GM06990 (cell line): Measurements from ENCODE around the gene FER.

Experiments used
- DNase-seq: peaks from one replicate; pipeline ENCODE4 v3.0.0-alpha.2; 2011; ENCODE audit not compliant: insufficient read length; ENCODE audit errors: extremely low read depth
- H3K27me3 ChIP-seq: replicated peaks from 2 replicates; pipeline ENCODE4 v1.6.0; 2011; ENCODE audit warnings: low read length; ENCODE audit not compliant: control insufficient read depth, insufficient read depth
- H3K36me3 ChIP-seq: 2 replicates; pipeline ENCODE4 v1.5.1; 2011; ENCODE audit warnings: low read length; ENCODE audit not compliant: control insufficient read depth, insufficient read depth
- H3K4me3 ChIP-seq: replicated peaks from 2 replicates; pipeline ENCODE4 v1.5.1; 2011; ENCODE audit warnings: low read depth, mild to moderate bottlenecking, control low read depth, low read length
- TF ChIP-seq, protein P1 (sequence below): IDR thresholded peaks from 2 replicates; pipeline ENCODE4 v1.5.1; 2011; ENCODE audit warnings: low read length, control low read depth, mild to moderate bottlenecking, inconsistent platforms; ENCODE audit not compliant: insufficient read depth, poor library complexity, severe bottlenecking

The FER gene

DNA sequence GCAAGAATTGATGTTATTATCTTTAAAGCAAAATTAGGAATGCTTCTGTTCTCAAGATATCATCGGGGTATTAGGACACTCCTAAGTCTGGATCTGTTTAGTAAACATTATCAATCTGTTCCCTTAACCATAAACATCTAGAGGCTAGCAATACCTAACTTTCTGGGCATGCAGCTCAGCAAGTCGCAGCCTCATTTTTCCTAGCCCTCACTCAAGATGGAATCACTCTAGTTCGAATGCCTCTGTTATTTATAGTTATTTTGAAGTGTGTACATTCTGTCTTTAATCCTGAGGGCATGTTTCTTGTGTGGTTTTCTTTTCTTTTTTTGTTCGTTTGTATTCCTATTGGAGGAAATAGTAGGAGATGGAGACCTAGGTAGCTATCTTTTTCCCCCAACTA lies 66.9 kb downstream of the FER start:
- TF ChIP-seq, protein P1, sequence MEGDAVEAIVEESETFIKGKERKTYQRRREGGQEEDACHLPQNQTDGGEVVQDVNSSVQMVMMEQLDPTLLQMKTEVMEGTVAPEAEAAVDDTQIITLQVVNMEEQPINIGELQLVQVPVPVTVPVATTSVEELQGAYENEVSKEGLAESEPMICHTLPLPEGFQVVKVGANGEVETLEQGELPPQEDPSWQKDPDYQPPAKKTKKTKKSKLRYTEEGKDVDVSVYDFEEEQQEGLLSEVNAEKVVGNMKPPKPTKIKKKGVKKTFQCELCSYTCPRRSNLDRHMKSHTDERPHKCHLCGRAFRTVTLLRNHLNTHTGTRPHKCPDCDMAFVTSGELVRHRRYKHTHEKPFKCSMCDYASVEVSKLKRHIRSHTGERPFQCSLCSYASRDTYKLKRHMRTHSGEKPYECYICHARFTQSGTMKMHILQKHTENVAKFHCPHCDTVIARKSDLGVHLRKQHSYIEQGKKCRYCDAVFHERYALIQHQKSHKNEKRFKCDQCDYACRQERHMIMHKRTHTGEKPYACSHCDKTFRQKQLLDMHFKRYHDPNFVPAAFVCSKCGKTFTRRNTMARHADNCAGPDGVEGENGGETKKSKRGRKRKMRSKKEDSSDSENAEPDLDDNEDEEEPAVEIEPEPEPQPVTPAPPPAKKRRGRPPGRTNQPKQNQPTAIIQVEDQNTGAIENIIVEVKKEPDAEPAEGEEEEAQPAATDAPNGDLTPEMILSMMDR, result no peak
- no peak overlapping the region for H3K4me3 ChIP-seq
- DNase-seq, result no peak

DNA sequence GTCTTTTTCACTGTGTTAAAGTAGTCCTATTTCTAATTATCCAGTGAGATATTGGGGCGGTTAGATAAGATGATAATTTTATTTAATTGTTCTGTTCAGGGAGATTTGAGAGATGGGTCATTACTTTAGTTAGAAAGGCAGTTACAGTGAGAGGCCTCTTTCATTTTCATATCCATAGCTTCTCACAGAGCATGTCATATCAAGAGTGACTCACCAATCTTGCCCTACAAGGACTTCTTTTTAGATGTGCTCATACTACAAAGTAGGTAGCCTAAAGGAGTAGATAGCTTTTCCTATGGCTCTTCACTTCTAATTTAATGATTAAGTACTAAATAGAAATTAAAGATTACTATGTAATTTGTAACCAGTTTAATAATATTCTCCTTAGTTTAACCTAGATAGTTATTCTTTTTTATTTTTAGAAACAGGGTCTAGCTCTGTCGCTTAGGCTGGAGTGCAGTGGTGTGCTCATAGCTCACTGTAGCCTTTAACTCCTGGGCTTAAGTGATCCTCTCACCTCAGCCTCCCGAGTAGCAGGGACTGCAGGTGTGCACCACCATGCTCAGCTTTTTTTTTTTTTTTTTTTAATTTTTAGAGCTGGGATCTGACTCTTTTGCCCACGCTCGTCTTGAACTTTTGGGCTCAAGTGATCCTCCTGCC lies 71.0 kb downstream of the FER start:
- TF ChIP-seq, protein P1, result no peak
- H3K36me3 ChIP-seq, result no peaks in the 10 kb centered on the region
- no peaks in the 10 kb centered on the region for H3K27me3 ChIP-seq
- no peak overlapping the region for H3K4me3 ChIP-seq
- peak; percentile 22 for DNase-seq

More for the DNA sequence above, 66.9 kb downstream of the FER start:
- H3K36me3 ChIP-seq, result no peaks in the 10 kb centered on the region
- no peaks in the 10 kb centered on the region for H3K27me3 ChIP-seq

DNA sequence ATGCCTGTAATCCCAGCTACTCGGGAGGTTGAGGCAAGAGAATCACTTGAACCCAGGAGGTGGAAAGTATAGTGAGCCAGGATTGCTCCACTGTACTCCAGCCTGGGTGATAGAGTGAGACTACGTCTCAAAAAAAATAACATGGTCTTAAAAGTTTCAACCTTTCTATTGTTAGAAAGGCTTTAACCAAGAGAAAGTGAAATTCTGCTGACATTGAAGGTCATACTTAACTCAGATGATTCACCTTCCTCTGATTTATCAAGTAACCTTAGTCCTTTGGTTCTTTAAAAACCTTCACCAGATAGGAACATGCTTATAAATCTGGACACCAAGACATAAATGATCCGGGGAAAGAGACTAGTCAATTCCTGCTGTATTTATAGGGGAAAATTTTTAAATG lies 73.3 kb downstream of the FER start:
- no peak overlapping the region for H3K4me3 ChIP-seq
- H3K36me3 ChIP-seq, result no peaks in the 10 kb centered on the region
- no peaks in the 10 kb centered on the region for H3K27me3 ChIP-seq
- TF ChIP-seq, protein P1, result no peak
- DNase-seq, result no peak

DNA sequence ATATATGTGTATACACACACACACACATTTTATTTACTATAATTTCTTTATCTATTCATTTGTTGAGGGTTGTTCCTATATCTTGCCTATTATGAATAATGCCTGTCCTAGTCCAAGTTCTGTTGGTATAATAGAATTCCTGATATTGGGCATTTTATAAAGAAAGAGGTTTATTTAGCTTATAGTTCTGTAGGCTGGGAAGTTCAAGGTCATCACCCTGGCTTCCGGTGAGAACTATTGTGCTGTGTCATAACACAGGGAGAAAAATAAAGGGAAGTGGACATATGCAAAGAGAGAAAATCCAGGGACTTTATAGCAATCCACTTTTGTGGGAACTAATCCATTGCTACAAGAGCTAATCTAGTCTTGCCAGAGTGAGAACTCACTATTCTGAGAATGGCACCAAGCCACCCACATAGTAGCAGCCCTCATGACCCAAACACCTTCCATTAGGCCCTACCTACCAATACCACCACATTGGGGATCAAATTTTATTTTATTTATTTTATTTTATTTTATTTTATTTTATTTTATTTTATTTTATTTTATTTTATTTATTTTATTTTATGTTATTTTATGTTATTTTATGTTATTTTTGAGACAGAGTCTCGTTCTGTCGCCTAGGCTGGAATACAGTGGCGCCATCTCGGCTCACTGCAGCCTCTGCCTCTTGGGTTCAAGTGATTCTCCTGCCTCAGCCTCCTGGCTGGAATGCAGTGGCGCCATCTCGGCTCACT lies 74.7 kb downstream of the FER start:
- H3K36me3 ChIP-seq, result no peaks in the 10 kb centered on the region
- no peaks in the 10 kb centered on the region for H3K27me3 ChIP-seq
- DNase-seq, result no peak
- TF ChIP-seq, protein P1, result no peak
- no peak overlapping the region for H3K4me3 ChIP-seq

DNA sequence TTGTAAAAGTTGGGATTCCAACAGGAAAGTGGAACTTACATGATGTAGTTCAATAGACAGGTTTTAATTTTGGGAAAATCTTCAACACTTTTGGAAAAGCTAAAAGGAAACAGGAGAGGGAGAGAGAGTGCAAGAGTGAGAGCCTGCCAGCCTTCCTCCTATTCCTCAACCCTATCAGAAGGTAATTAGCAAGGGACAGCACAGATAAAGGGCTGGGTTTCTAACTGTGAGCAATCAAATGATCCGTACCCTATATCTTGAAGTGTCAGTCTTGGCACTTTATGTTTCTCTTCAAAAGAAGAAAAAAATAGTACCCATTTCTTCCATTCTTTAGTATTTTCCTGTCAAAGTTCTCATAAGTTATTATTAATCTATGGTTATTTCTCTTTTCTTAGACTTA lies 79.4 kb downstream of the FER start:
- no peak overlapping the region for H3K4me3 ChIP-seq
- DNase-seq, result no peak
- no peaks in the 10 kb centered on the region for H3K27me3 ChIP-seq
- TF ChIP-seq, protein P1, result no peak
- H3K36me3 ChIP-seq, result no peaks in the 10 kb centered on the region
